ENCODE data around the gene CDHR5. TPM values are rescaled to one million over a fixed set of nuclear protein-coding genes. Genes with fewer than 3 reads are reported as not detected.

Gene CDHR5
- total RNA-seq, 1 donor from 2014 or later = not detected

- DNase-seq (ENCODE audit: low read depth, low spot score) = no peak
These were observed 13.5 kb downstream of the CDHR5 start for GRCh38 chr11:611001-611996.

- no peak for DNase-seq (ENCODE audit: low read depth, low spot score)
These were observed 14.5 kb downstream of the CDHR5 start for GRCh38 chr11:610146-610801.

- no peak for DNase-seq (ENCODE audit: low read depth, low spot score)
These were observed 15.4 kb downstream of the CDHR5 start for GRCh38 chr11:609341-609811.

- DNase-seq (ENCODE audit: low read depth, low spot score) = no peak
These were observed 15.9 kb downstream of the CDHR5 start for GRCh38 chr11:608791-609251.

- DNase-seq (ENCODE audit: low read depth, low spot score) = no peak
These were observed 16.6 kb downstream of the CDHR5 start for GRCh38 chr11:607971-608659.

GRCh38 chr11:607020-607780 is 17.6 kb downstream of the CDHR5 start:
- DNase-seq (ENCODE audit: low read depth, low spot score) = no peak

- no peak for DNase-seq (ENCODE audit: low read depth, low spot score)
These were observed 18.5 kb downstream of the CDHR5 start for GRCh38 chr11:606245-606644.

- no peak for DNase-seq (ENCODE audit: low read depth, low spot score)
These were observed 19.2 kb downstream of the CDHR5 start for GRCh38 chr11:605286-606129.

GRCh38 chr11:603154-603553 is 21.6 kb downstream of the CDHR5 start:
- DNase-seq (ENCODE audit: low read depth, low spot score) = no peak

- no peak for DNase-seq (ENCODE audit: low read depth, low spot score)
These were observed 23.0 kb downstream of the CDHR5 start for GRCh38 chr11:601573-602245.

GRCh38 chr11:598005-598680 is 26.6 kb downstream of the CDHR5 start:
- no peak for DNase-seq (ENCODE audit: low read depth, low spot score)

- DNase-seq (ENCODE audit: low read depth, low spot score) = no peak
These were observed 27.5 kb downstream of the CDHR5 start for GRCh38 chr11:597166-597725.

- no peak for DNase-seq (ENCODE audit: low read depth, low spot score)
These were observed 28.4 kb downstream of the CDHR5 start for GRCh38 chr11:596374-596773.

- no peak for DNase-seq (ENCODE audit: low read depth, low spot score)
These were observed 29.4 kb downstream of the CDHR5 start for GRCh38 chr11:595400-595799.

- DNase-seq (ENCODE audit: low read depth, low spot score) = no peak
These were observed 31.4 kb downstream of the CDHR5 start for GRCh38 chr11:593347-593746.

GRCh38 chr11:592918-593317 is 31.8 kb downstream of the CDHR5 start:
- no peak for DNase-seq (ENCODE audit: low read depth, low spot score)

- no peak for DNase-seq (ENCODE audit: low read depth, low spot score)
These were observed 32.3 kb downstream of the CDHR5 start for GRCh38 chr11:592501-592900.

- DNase-seq (ENCODE audit: low read depth, low spot score) = no peak
These were observed 33.8 kb downstream of the CDHR5 start for GRCh38 chr11:590997-591396.

GRCh38 chr11:589798-590197 is 35.0 kb downstream of the CDHR5 start:
- no peak for DNase-seq (ENCODE audit: low read depth, low spot score)
